Measurements from ENCODE around the gene POU1F1. TPM values are rescaled to one million over a fixed set of nuclear protein-coding genes. Genes with fewer than 3 reads are reported as not detected.

Gene POU1F1
- total and polyA plus RNA-seq, 2 donors = 0.11 to 0.28 TPM

GRCh38 chr3:87233805-87234204 lies 42.6 kb downstream of the POU1F1 start:
- no peaks in the 10 kb centered on the region for H3K4me1 ChIP-seq (ENCODE audit: control insufficient read depth in 2 of 2, insufficient read depth in 2 of 2, low read length in 2 of 2)
- H3K27me3 ChIP-seq (ENCODE audit: control insufficient read depth in 2 of 2, insufficient read depth in 1 of 2, low read length in 1 of 2) = no peaks in the 10 kb centered on the region
- 95% methylated on average over 1 of the region's 1 CpG for WGBS
- H3K36me3 ChIP-seq (ENCODE audit: control insufficient read depth in 2 of 2, insufficient read depth in 2 of 2, low read length in 1 of 2) = no peaks in the 10 kb centered on the region
- H3K4me3 ChIP-seq (ENCODE audit: low read length in 2 of 2) = no peak overlapping the region
- no peak overlapping the region for H3K27ac ChIP-seq (ENCODE audit: low read depth in 1 of 2, low read length in 1 of 2)
- H3K9me3 ChIP-seq (ENCODE audit: control insufficient read depth in 2 of 2, insufficient read depth in 1 of 2, low read length in 1 of 2) = no peaks in the 10 kb centered on the region
- DNase-seq (ENCODE audit: low read depth in 6 of 9, low spot score in 9 of 9) = no peak

GRCh38 chr3:87229113-87229512 lies 47.3 kb downstream of the POU1F1 start:
- 96% methylated on average over 1 of the region's 1 CpG for WGBS
- no peaks in the 10 kb centered on the region for H3K27me3 ChIP-seq (ENCODE audit: control insufficient read depth in 2 of 2, insufficient read depth in 1 of 2, low read length in 1 of 2)
- no peak for DNase-seq (ENCODE audit: low read depth in 6 of 9, low spot score in 9 of 9)
- no peaks in the 10 kb centered on the region for H3K9me3 ChIP-seq (ENCODE audit: control insufficient read depth in 2 of 2, insufficient read depth in 1 of 2, low read length in 1 of 2)
- H3K4me1 ChIP-seq (ENCODE audit: control insufficient read depth in 2 of 2, insufficient read depth in 2 of 2, low read length in 2 of 2) = peaks cover 3 to 4% of the 10 kb centered on the region in 2 donors
- H3K4me3 ChIP-seq (ENCODE audit: low read length in 2 of 2) = no peak overlapping the region
- no peaks in the 10 kb centered on the region for H3K36me3 ChIP-seq (ENCODE audit: control insufficient read depth in 2 of 2, insufficient read depth in 2 of 2, low read length in 1 of 2)
- H3K27ac ChIP-seq (ENCODE audit: low read depth in 1 of 2, low read length in 1 of 2) = no peak overlapping the region

GRCh38 chr3:87228316-87228715 lies 48.1 kb downstream of the POU1F1 start:
- Histone ChIP-seq H3K9me3 (ENCODE audit: control insufficient read depth in 2 of 2, insufficient read depth in 1 of 2, low read length in 1 of 2) (no peaks in the 10 kb centered on the region), H3K27me3 (ENCODE audit: control insufficient read depth in 2 of 2, insufficient read depth in 1 of 2, low read length in 1 of 2) (no peaks in the 10 kb centered on the region), H3K36me3 (ENCODE audit: control insufficient read depth in 2 of 2, insufficient read depth in 2 of 2, low read length in 1 of 2) (no peaks in the 10 kb centered on the region), H3K27ac (ENCODE audit: low read depth in 1 of 2, low read length in 1 of 2) (no peak overlapping the region), H3K4me1 (ENCODE audit: control insufficient read depth in 2 of 2, insufficient read depth in 2 of 2, low read length in 2 of 2) (peaks cover 3 to 4% of the 10 kb centered on the region in 2 donors), H3K4me3 (ENCODE audit: low read length in 2 of 2) (no peak overlapping the region)
- no peak for DNase-seq (ENCODE audit: low read depth in 6 of 9, low spot score in 9 of 9)
- WGBS = 92% methylated on average over 1 of the region's 1 CpG

- WGBS = 4% methylated on average over 3 of the region's 3 CpGs
- Histone ChIP-seq H3K36me3 (ENCODE audit: control insufficient read depth in 2 of 2, insufficient read depth in 2 of 2, low read length in 1 of 2) (no peaks in the 10 kb centered on the region), H3K27ac (ENCODE audit: low read depth in 1 of 2, low read length in 1 of 2) (no peak overlapping the region), H3K9me3 (ENCODE audit: control insufficient read depth in 2 of 2, insufficient read depth in 1 of 2, low read length in 1 of 2) (no peaks in the 10 kb centered on the region), H3K4me3 (ENCODE audit: low read length in 2 of 2) (peak overlapping the region; percentile 96 to 97), H3K27me3 (ENCODE audit: control insufficient read depth in 2 of 2, insufficient read depth in 1 of 2, low read length in 1 of 2) (no peaks in the 10 kb centered on the region), H3K4me1 (ENCODE audit: control insufficient read depth in 2 of 2, insufficient read depth in 2 of 2, low read length in 2 of 2) (peaks cover 3 to 4% of the 10 kb centered on the region in 2 donors)
- DNase-seq (ENCODE audit: low read depth in 6 of 9, low spot score in 9 of 9) = peak in 1 of 9 donors; percentile 7
Measured at GRCh38 chr3:87227835-87228144, 48.6 kb downstream of the POU1F1 start.

GRCh38 chr3:87227104-87227834 lies 49.1 kb downstream of the POU1F1 start, which contains the start of gene CHMP2B:
CHMP2B (plus strand) TSS chr3:87227309; CDS start chr3:87227523, 214 bp downstream.
- WGBS = under 1% methylated on average over 59 of the region's 59 CpGs
- Histone ChIP-seq H3K36me3 (ENCODE audit: control insufficient read depth in 2 of 2, insufficient read depth in 2 of 2, low read length in 1 of 2) (no peaks in the 10 kb centered on the region), H3K4me1 (ENCODE audit: control insufficient read depth in 2 of 2, insufficient read depth in 2 of 2, low read length in 2 of 2) (peaks cover 3 to 4% of the 10 kb centered on the region in 2 donors), H3K27me3 (ENCODE audit: control insufficient read depth in 2 of 2, insufficient read depth in 1 of 2, low read length in 1 of 2) (no peaks in the 10 kb centered on the region), H3K27ac (ENCODE audit: low read depth in 1 of 2, low read length in 1 of 2) (peak within 1 kb of the TSS; percentile 77 to 92), H3K4me3 (ENCODE audit: low read length in 2 of 2) (peak within 1 kb of the TSS; percentile 96 to 97), H3K9me3 (ENCODE audit: control insufficient read depth in 2 of 2, insufficient read depth in 1 of 2, low read length in 1 of 2) (no peaks in the 10 kb centered on the region)
- DNase-seq (ENCODE audit: low read depth in 6 of 9, low spot score in 9 of 9) = peak; percentile 84 to 97 (median 94)

GRCh38 chr3:87225659-87226058 lies 50.7 kb downstream of the POU1F1 start:
- peaks cover 3 to 4% of the 10 kb centered on the region in 2 donors for H3K4me1 ChIP-seq (ENCODE audit: control insufficient read depth in 2 of 2, insufficient read depth in 2 of 2, low read length in 2 of 2)
- no peaks in the 10 kb centered on the region for H3K27me3 ChIP-seq (ENCODE audit: control insufficient read depth in 2 of 2, insufficient read depth in 1 of 2, low read length in 1 of 2)
- no peak overlapping the region for H3K27ac ChIP-seq (ENCODE audit: low read depth in 1 of 2, low read length in 1 of 2)
- no peak overlapping the region for H3K4me3 ChIP-seq (ENCODE audit: low read length in 2 of 2)
- DNase-seq (ENCODE audit: low read depth in 6 of 9, low spot score in 9 of 9) = peak in 3 of 9 donors; percentile 4 to 14 (median 6)
- 94% methylated on average over 5 of the region's 5 CpGs for WGBS
- no peaks in the 10 kb centered on the region for H3K9me3 ChIP-seq (ENCODE audit: control insufficient read depth in 2 of 2, insufficient read depth in 1 of 2, low read length in 1 of 2)
- H3K36me3 ChIP-seq (ENCODE audit: control insufficient read depth in 2 of 2, insufficient read depth in 2 of 2, low read length in 1 of 2) = no peaks in the 10 kb centered on the region

GRCh38 chr3:87219611-87220010 lies 56.8 kb downstream of the POU1F1 start:
- H3K27me3 ChIP-seq (ENCODE audit: control insufficient read depth in 2 of 2, insufficient read depth in 1 of 2, low read length in 1 of 2) = no peaks in the 10 kb centered on the region
- no peak overlapping the region for H3K4me3 ChIP-seq (ENCODE audit: low read length in 2 of 2)
- no peaks in the 10 kb centered on the region for H3K4me1 ChIP-seq (ENCODE audit: control insufficient read depth in 2 of 2, insufficient read depth in 2 of 2, low read length in 2 of 2)
- no peak for DNase-seq (ENCODE audit: low read depth in 6 of 9, low spot score in 9 of 9)
- H3K27ac ChIP-seq (ENCODE audit: low read depth in 1 of 2, low read length in 1 of 2) = no peak overlapping the region
- no peaks in the 10 kb centered on the region for H3K9me3 ChIP-seq (ENCODE audit: control insufficient read depth in 2 of 2, insufficient read depth in 1 of 2, low read length in 1 of 2)
- WGBS = 94% methylated on average over 2 of the region's 2 CpGs
- no peaks in the 10 kb centered on the region for H3K36me3 ChIP-seq (ENCODE audit: control insufficient read depth in 2 of 2, insufficient read depth in 2 of 2, low read length in 1 of 2)

GRCh38 chr3:87218560-87218959 lies 57.8 kb downstream of the POU1F1 start:
- Histone ChIP-seq H3K36me3 (ENCODE audit: control insufficient read depth in 2 of 2, insufficient read depth in 2 of 2, low read length in 1 of 2) (no peaks in the 10 kb centered on the region), H3K4me3 (ENCODE audit: low read length in 2 of 2) (no peak overlapping the region), H3K4me1 (ENCODE audit: control insufficient read depth in 2 of 2, insufficient read depth in 2 of 2, low read length in 2 of 2) (no peaks in the 10 kb centered on the region), H3K27me3 (ENCODE audit: control insufficient read depth in 2 of 2, insufficient read depth in 1 of 2, low read length in 1 of 2) (no peaks in the 10 kb centered on the region), H3K27ac (ENCODE audit: low read depth in 1 of 2, low read length in 1 of 2) (no peak overlapping the region), H3K9me3 (ENCODE audit: control insufficient read depth in 2 of 2, insufficient read depth in 1 of 2, low read length in 1 of 2) (no peaks in the 10 kb centered on the region)
- WGBS = 100% methylated on average over 1 of the region's 1 CpG
- DNase-seq (ENCODE audit: low read depth in 6 of 9, low spot score in 9 of 9) = no peak

Data from thymus (tissue), 11 donors.